GM18870 (cell line): ENCODE results near the gene NEK8.
"Not testable (repeated sequence)": the region's sequence is repeated elsewhere in the genome, so short reads cannot be mapped to it uniquely, and the experiment has no call there.

Experiments used
- ATAC-seq: cut with Tn5 transposase; IDR thresholded peaks from one replicate; pipeline ENCODE4 v1.9.1; 2021; ENCODE audit warnings: moderate library complexity; ENCODE audit not compliant: unreplicated experiment

Gene NEK8

GRCh38 chr17:28725166-28725659 lies 3.4 kb upstream of the NEK8 start:
- no peak for ATAC-seq

- no peak for ATAC-seq
Observed at GRCh38 chr17:28725660-28726225, 2.8 kb upstream of the NEK8 start.

DNA sequence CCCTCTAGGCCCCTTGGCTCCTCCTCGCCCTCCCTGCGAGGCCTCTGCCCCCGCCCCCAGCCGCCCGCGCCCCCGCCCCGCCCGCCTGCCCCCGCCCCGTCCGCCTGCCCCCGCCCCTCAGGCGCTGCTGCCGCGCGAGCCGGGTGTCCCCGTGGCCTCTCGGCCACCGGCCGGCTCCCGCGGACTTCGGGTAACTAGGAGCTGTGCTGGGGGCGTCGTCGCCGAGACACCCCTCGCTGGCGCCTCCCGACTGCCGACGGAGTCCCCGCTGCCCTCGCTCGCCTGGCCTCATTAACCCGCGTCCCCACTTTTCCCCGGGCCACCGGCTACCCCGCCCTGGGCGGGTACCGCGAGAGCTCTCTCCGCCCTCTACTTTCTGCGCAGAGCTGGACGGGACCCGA lies 2.4 kb upstream of the NEK8 start, which contains the start of gene TLCD1:
TSS of gene TLCD1 (minus strand) at position 8 of the 401 bp plus-strand sequence. CDS start 136 bp downstream, outside the sequence.
- ATAC-seq = peak; percentile 0

GRCh38 chr17:28726627-28727491 lies 1.7 kb upstream of the NEK8 start:
- ATAC-seq = peak; percentile 35

GRCh38 chr17:28729950-28730330 lies 1.4 kb downstream of the NEK8 start:
- ATAC-seq = no peak

DNA sequence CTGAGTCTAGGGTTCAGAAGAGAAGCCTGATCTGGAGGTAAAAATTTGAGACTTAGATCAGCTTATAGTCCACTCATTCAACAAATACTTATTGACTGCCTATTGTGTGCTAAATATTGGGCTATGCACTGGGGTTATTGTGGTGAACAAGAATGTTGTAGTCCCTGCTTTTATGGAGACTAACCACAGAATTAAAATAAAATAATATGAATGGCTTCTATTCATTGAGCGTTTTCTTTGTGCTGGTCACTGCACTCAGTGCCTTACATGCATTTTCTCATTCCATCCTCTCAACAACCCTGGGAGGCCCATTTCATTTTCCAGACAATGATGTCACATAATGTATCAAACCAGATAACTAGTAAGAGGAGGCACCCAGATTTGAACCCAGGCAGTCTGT lies 4.8 kb downstream of the NEK8 start:
- no peak for ATAC-seq

GRCh38 chr17:28734712-28735241 lies 6.2 kb downstream of the NEK8 start:
- ATAC-seq = no peak

DNA sequence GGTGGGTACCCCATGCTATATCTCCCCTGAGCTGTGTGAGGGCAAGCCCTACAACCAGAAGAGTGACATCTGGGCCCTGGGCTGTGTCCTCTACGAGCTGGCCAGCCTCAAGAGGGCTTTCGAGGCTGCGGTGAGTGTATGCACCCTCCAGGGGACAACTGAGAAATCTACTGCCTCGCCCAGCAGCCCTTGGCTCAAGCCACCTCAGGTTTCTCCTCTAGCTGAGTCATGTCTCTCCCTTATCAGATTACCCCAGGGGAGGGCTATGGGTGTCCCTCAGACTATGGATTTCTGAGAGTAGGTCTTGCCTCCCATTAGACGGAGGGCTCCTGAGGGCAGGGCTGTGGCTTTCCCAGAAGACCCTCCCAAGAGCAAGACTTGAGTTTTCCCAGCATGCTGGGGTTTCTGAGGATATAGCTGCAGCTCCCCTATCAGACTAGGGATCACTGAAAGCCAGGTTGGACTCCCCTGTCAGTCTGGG lies 6.7 kb downstream of the NEK8 start:
- ATAC-seq = no peak

DNA sequence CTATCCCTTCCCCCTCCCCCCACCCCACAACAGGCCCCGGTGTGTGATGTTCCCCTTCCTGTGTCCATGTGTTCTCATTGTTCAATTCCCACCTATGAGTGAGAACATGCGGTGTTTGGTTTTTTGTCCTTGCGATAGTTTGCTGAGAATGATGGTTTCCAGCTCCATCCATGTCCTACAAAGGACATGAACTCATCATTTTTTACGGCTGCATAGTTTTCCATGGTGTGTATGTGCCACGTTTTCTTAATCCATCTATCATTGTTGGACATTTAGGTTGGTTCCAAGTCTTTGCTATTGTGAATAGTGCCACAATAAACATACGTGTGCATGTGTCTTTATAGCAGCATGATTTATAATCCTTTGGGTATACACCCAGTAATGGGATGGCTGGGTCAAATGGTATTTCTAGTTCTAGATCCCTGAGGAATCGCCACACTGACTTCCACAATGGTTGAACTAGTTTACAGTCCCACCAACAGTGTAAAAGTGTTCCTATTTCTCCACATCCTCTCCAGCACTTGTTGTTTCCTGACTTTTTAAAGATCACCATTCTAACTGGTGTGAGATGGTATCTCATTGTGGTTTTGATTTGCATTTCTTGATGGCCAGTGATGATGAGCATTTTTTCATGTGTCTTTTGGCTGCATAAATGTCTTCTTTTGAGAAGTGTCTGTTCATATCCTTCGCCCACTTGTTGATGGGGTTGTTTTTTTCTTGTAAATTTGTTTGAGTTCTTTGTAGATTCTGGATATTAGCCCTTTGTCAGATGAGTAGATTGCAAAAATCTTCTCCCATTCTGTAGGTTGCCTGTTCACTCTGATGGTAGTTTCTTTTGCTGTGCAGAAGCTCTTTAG lies 7.6 kb downstream of the NEK8 start:
- ATAC-seq = not testable (repeated sequence)

DNA sequence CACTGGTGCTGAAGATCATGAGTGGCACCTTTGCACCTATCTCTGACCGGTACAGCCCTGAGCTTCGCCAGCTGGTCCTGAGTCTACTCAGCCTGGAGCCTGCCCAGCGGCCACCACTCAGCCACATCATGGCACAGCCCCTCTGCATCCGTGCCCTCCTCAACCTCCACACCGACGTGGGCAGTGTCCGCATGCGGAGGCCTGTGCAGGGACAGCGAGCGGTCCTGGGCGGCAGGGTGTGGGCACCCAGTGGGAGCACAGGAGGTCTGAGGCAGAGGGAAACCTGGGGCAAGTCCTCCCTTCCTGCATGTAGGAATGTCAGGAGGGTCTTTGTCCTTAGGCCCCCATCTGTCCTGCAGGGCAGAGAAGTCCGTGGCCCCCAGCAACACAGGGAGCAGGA lies 8.7 kb downstream of the NEK8 start:
- no peak for ATAC-seq

- no peak for ATAC-seq
Observed at GRCh38 chr17:28737770-28738679, 9.4 kb downstream of the NEK8 start.

DNA sequence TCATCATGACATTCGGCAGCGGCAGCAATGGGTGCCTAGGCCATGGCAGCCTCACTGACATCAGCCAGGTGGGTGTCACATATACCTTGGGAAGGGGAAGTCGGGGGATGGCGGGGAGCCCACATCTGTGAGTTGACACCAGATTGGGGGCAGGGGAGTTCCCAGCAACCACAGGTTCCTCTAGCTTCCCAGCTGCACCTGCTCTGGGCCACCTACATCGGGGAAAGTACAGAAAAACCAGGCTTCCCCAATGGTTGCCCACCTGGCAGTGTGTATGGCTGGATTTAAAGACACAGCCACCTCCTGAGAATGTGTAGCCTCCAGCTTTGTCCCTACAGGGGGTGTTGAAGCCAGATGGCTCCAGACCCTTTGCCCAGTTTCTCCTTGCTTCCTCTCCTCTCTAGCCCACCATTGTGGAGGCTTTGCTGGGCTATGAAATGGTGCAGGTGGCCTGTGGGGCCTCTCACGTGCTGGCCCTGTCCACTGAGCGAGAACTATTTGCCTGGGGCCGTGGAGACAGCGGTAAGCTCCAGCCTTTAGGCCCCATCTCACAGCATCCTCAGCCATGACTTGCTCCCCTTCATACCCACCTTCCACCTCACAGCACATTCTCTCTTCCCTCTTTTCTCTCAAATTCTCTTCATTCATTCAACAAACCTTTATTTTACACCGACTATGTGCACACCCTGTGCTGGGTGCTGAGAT lies 10.2 kb downstream of the NEK8 start:
- no peak for ATAC-seq

DNA sequence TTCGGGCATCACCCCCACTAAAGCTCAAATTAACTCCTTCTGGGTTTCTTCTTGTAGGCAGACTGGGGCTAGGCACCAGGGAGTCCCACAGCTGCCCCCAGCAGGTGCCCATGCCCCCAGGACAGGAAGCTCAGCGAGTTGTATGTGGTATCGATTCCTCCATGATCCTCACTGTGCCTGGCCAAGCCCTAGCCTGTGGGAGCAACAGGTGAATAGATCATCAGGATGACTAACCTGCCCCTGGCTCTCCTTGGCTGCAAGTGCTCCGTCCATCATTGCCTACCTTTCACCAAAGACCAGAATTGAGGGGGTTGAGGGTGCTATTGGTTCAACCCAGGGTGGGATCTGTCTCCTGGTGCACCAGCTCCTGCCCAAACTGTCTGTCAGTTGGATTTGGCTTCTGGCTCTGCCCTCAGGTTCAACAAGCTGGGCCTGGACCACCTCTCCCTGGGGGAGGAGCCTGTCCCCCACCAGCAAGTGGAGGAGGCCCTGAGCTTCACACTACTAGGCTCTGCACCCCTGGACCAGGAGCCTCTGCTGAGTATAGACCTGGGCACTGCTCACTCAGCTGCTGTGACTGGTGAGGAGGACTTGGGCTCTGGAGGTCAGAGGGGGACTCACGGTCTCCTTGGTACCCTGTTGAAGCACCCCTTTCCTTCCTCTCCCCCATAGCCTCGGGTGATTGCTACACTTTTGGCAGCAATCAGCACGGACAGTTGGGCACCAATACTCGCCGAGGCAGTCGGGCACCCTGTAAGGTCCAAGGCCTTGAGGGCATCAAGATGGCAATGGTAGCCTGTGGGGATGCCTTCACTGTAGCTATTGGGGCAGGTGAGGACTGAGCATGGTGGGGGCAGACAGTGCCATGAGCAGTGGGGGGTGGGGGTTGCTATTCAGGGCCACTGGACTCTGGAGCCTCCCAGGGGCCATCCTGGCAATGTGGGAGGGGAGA lies 12.1 kb downstream of the NEK8 start:
- no peak for ATAC-seq

DNA sequence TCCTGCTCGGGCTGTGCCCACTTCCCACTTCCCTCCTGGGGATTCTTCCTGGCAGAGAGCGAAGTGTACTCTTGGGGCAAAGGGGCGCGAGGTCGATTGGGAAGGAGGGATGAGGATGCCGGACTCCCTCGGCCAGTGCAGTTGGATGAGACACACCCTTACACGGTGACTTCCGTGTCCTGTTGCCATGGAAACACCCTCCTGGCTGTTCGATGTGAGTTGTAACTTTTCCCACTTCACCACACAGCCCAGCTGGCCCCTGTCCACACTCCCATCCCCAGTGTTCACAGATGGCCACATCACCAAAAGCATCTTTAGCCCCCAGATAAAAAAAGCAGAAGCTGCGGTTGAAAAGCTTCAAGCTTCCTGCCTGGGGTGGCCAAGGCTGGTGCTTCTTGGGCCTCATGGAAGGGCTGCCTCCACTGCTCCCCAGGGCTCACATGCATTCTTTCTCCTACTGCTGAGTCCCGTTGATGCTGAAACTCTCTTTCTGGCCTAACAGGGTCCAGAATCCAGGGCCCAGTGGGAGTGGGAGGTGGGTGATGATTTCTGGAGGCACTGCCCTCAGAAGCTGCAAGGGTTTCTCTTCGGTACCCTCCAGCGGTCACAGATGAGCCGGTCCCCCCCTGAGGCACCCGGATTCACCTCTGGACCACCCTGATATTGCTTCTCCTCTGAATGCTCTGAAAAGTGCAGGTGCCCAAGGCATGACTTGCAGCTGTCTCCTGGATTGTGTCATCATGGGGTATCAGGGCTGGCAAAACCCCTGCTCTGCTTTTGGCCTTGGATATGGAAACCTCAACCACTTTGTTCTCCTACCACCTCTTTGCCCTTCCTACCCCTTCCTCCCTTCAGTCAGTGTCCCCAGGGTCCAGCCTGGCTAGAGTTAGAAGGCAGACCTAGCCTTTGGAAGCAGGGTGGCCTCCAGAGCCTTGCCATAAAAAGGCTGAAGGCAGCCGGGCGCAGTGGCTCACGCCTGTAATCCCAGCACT lies 13.1 kb downstream of the NEK8 start:
- no peak for ATAC-seq

DNA sequence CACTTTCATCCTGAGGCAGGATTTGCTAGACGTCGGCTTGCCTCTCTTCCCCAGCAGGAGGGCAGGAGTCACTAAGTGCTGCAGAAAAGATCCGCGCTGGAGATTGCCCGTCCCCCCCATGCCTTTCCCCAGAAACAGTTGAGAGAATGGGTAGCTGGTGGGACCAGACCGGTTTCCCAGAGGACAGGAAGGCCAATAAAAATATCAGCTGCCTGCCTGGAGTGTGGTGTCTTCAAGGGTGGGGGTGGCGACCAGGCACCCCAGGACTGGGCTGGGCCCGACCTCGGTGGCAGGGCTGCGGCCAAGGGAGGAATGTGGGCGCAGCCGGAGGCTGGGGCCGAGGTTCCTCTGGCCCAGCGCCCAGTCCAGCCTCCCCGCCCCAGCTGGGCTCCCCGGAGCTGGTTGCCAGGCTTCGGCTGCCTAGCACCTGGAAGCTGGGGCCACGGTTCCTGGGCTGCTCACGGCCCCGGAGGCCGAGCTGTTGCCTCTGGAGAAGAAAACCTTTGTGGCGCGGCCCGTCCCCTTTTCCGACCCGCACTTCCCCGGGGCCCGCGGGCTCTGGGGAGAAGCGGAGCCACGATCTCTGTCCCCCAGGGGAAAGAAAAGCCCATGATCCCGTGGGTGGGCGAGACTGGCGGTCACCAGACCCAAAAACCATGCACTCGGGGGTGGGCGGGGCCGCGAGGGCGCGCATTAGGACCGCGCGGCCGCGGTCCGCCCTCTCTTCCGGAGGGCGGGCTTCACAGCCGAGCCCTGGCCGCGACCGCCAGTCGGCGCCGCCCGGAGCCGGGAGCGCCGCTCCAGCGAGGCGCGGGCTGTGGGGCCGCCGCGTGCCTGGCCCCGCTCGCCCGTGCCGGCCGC lies 14.9 kb downstream of the NEK8 start, which contains the start of gene TRAF4:
TSS of gene TRAF4 (plus strand) at position 769 of the 861 bp plus-strand sequence. CDS start 102 bp downstream, outside the sequence.
- no peak for ATAC-seq
